ENCODE results near the gene MRPL38.

Gene MRPL38

GRCh38 chr17:75896415-75897159 is 8.1 kb downstream of the MRPL38 start, which contains the start of gene TRIM65:
Gene TRIM65, minus strand, starts transcription at chr17:75896951. Its CDS starts 14 bp downstream, at chr17:75896937.
- TF ChIP-seq REST (IDR thresholded peaks at IDR 0.05; ENCODE audit: low read depth) (0 out of 2 replicates have a peak, but pooled peaks have one; percentile 12), EGR1 (IDR thresholded peaks at IDR 0.05) (no peak; the same call in 1 of the 2 replicates), YY1 (IDR thresholded peaks at IDR 0.05; ENCODE audit: low read depth) (peak; percentile 91), RAD21 (IDR thresholded peaks at IDR 0.05; ENCODE audit: low read depth) (peak; percentile 33; the same call in 1 of the 2 replicates), ZBTB7A (IDR thresholded peaks at IDR 0.05; ENCODE audit: low read depth) (no peak; the same call in 1 of the 2 replicates), TAF1 (IDR thresholded peaks at IDR 0.05; ENCODE audit: low read depth) (peak; percentile 87), MAX (IDR thresholded peaks at IDR 0.05) (peak; percentile 86), NFIC (IDR thresholded peaks at IDR 0.05) (peak; percentile 36; the same call in 1 of the 2 replicates), CREB1 (IDR thresholded peaks at IDR 0.05; ENCODE audit: low read depth) (no peak), TEAD4 (IDR thresholded peaks at IDR 0.05) (no peak; the same call in 1 of the 2 replicates), CEBPB (IDR thresholded peaks at IDR 0.05) (no peak)

- TF ChIP-seq TAF1 (IDR thresholded peaks at IDR 0.05; ENCODE audit: low read depth) = no peak
- TF ChIP-seq ZBTB7A (IDR thresholded peaks at IDR 0.05; ENCODE audit: low read depth) = peak; percentile 27; the same call in 1 of the 2 replicates
Measured at GRCh38 chr17:75895370-75896155, 9.1 kb downstream of the MRPL38 start.

GRCh38 chr17:75894049-75894733 is 10.5 kb downstream of the MRPL38 start:
- TF ChIP-seq NFIC (IDR thresholded peaks at IDR 0.05) = no peak
- TF ChIP-seq TEAD4 (IDR thresholded peaks at IDR 0.05) = no peak
- no peak for TF ChIP-seq REST (IDR thresholded peaks at IDR 0.05; ENCODE audit: low read depth)
- TF ChIP-seq TAF1 (IDR thresholded peaks at IDR 0.05; ENCODE audit: low read depth) = no peak
- no peak for TF ChIP-seq YY1 (IDR thresholded peaks at IDR 0.05; ENCODE audit: low read depth)
- TF ChIP-seq TCF12 (IDR thresholded peaks at IDR 0.05; ENCODE audit: low read depth) = no peak

GRCh38 chr17:75893305-75894048 is 11.2 kb downstream of the MRPL38 start:
- TF ChIP-seq CREB1 (IDR thresholded peaks at IDR 0.05; ENCODE audit: low read depth) (no peak), MAX (IDR thresholded peaks at IDR 0.05) (no peak), CEBPB (IDR thresholded peaks at IDR 0.05) (no peak), YY1 (IDR thresholded peaks at IDR 0.05; ENCODE audit: low read depth) (no peak), EGR1 (IDR thresholded peaks at IDR 0.05) (no peak), FOXM1 (IDR thresholded peaks at IDR 0.05; ENCODE audit: borderline replicate concordance, low read depth) (no peak), TEAD4 (IDR thresholded peaks at IDR 0.05) (no peak), NFIC (IDR thresholded peaks at IDR 0.05) (no peak), USF1 (IDR thresholded peaks at IDR 0.05) (no peak), RAD21 (IDR thresholded peaks at IDR 0.05; ENCODE audit: low read depth) (no peak)

- TF ChIP-seq CREB1 (IDR thresholded peaks at IDR 0.05; ENCODE audit: low read depth) (no peak), ZBTB7A (IDR thresholded peaks at IDR 0.05; ENCODE audit: low read depth) (0 out of 2 replicates have a peak, but pooled peaks have one; percentile 2), EGR1 (IDR thresholded peaks at IDR 0.05) (no peak)
Measured at GRCh38 chr17:75892556-75893224, 12.0 kb downstream of the MRPL38 start.
